NCI-H1694 treated with DMSO at 0.1 percent for 48 hours (cell line): Measurements from ENCODE around the gene SRGAP3.

Source experiments
- DNase-seq: peaks from one replicate; lab custom pipeline; 2025; lab: John Stamatoyannopoulos, UW

Gene SRGAP3

GRCh38 chr3:9045371-9045770 is 204.1 kb downstream of the SRGAP3 start:
- DNase-seq: no peak

- DNase-seq: no peak
These were observed 206.4 kb downstream of the SRGAP3 start for GRCh38 chr3:9043063-9043462.

- no peak for DNase-seq
These were observed 207.8 kb downstream of the SRGAP3 start for GRCh38 chr3:9041626-9042025.

GRCh38 chr3:9040996-9041395 is 208.4 kb downstream of the SRGAP3 start:
- no peak for DNase-seq

- DNase-seq: no peak
These were observed 212.2 kb downstream of the SRGAP3 start for GRCh38 chr3:9037144-9037711.

GRCh38 chr3:9036404-9037131 is 212.9 kb downstream of the SRGAP3 start:
- no peak for DNase-seq

GRCh38 chr3:9035961-9036360 is 213.5 kb downstream of the SRGAP3 start:
- no peak for DNase-seq

- DNase-seq: no peak
These were observed 214.0 kb downstream of the SRGAP3 start for GRCh38 chr3:9035473-9035872.

- no peak for DNase-seq
These were observed 215.6 kb downstream of the SRGAP3 start for GRCh38 chr3:9033867-9034266.

GRCh38 chr3:9032231-9032777 is 217.1 kb downstream of the SRGAP3 start:
- no peak for DNase-seq

- no peak for DNase-seq
These were observed 219.4 kb downstream of the SRGAP3 start for GRCh38 chr3:9030034-9030433.

GRCh38 chr3:9028134-9028533 is 221.3 kb downstream of the SRGAP3 start:
- peak; percentile 35 for DNase-seq

GRCh38 chr3:9026320-9027045 is 223.0 kb downstream of the SRGAP3 start:
- peak; percentile 3 for DNase-seq

GRCh38 chr3:9024341-9024740 is 225.1 kb downstream of the SRGAP3 start:
- DNase-seq: no peak

- no peak for DNase-seq
These were observed 226.2 kb downstream of the SRGAP3 start for GRCh38 chr3:9023226-9023590.

GRCh38 chr3:9022305-9023225 is 226.9 kb downstream of the SRGAP3 start:
- no peak for DNase-seq

GRCh38 chr3:9021271-9022009 is 228.0 kb downstream of the SRGAP3 start:
- DNase-seq: no peak

GRCh38 chr3:9020426-9020825 is 229.0 kb downstream of the SRGAP3 start:
- no peak for DNase-seq

- peak; percentile 23 for DNase-seq
These were observed 230.0 kb downstream of the SRGAP3 start for GRCh38 chr3:9019259-9019961.

- no peak for DNase-seq
These were observed 234.2 kb downstream of the SRGAP3 start for GRCh38 chr3:9015250-9015649.
